ENCODE data around the gene GTPBP6. TPM values are rescaled to one million over a fixed set of nuclear protein-coding genes. Genes with fewer than 3 reads are reported as not detected.
"Not testable (repeated sequence)": the region's sequence is repeated elsewhere in the genome, so short reads cannot be mapped to it uniquely, and the experiment has no call there.

GTPBP6 gene
- total and polyA plus RNA-seq, 8 donors, result 31.1 to 63.2 (median 53.1) TPM

- Histone ChIP-seq H3K4me1 (peaks cover 0 to 3% of the 10 kb centered on the region in 2 donors), H3K4me3 (no peak overlapping the region), H3K36me3 (no peaks in the 10 kb centered on the region), H3K9me3 (no peaks in the 10 kb centered on the region), H3K27ac (no peak overlapping the region), H3K27me3 (no peaks in the 10 kb centered on the region)
- no peak for TF ChIP-seq CTCF (IDR thresholded peaks at IDR 0.05)
- ATAC-seq (no peak), DNase-seq (peak in 1 of 4 donors; percentile 65)
- intact Hi-C loops (cut with DNase I), result no loop called here
Observed at GRCh38 chrX:267771-268261, 50.8 kb downstream of the GTPBP6 start.

- intact Hi-C loops (cut with DNase I), result no loop called here
- no peaks in the 10 kb centered on the region for H3K9me3 ChIP-seq
- peak in 1 of 4 donors; percentile 31 for DNase-seq
- H3K4me3 ChIP-seq, result no peak overlapping the region
- no peaks in the 10 kb centered on the region for H3K27me3 ChIP-seq
- H3K4me1 ChIP-seq, result peaks cover 0 to 3% of the 10 kb centered on the region in 2 donors
- H3K36me3 ChIP-seq, result no peaks in the 10 kb centered on the region
- ATAC-seq, result no peak
- no peak overlapping the region for H3K27ac ChIP-seq
- TF ChIP-seq CTCF (IDR thresholded peaks at IDR 0.05), result no peak
Observed at GRCh38 chrX:265502-265901, 53.1 kb downstream of the GTPBP6 start.

GRCh38 chrX:264634-265455 lies 53.8 kb downstream of the GTPBP6 start:
- Histone ChIP-seq H3K4me3 (no peak overlapping the region), H3K4me1 (peaks cover 0 to 3% of the 10 kb centered on the region in 2 donors), H3K27me3 (no peaks in the 10 kb centered on the region), H3K9me3 (no peaks in the 10 kb centered on the region), H3K27ac (no peak overlapping the region), H3K36me3 (no peaks in the 10 kb centered on the region)
- TF ChIP-seq CTCF (IDR thresholded peaks at IDR 0.05), result no peak
- DNase-seq, result peak in 1 of 4 donors; percentile 42
- intact Hi-C loops (cut with DNase I), result no loop called here
- ATAC-seq, result peak; percentile 81

- ATAC-seq; intact Hi-C loops (cut with DNase I); H3K36me3 ChIP-seq; H3K4me1 ChIP-seq; H3K4me3 ChIP-seq; H3K9me3 ChIP-seq; H3K27ac ChIP-seq; H3K27me3 ChIP-seq: not testable (repeated sequence)
- DNase-seq, result peak in 1 of 4 donors; percentile 63
Observed at GRCh38 chrX:264006-264405, 54.6 kb downstream of the GTPBP6 start.

- no peak for TF ChIP-seq CTCF (IDR thresholded peaks at IDR 0.05)
- peak in 1 of 4 donors; percentile 67 for DNase-seq
- Histone ChIP-seq H3K4me3 (no peak overlapping the region), H3K9me3 (no peaks in the 10 kb centered on the region), H3K4me1 (peaks cover 0 to 3% of the 10 kb centered on the region in 2 donors), H3K27me3 (no peaks in the 10 kb centered on the region), H3K36me3 (no peaks in the 10 kb centered on the region), H3K27ac (no peak overlapping the region)
- intact Hi-C loops (cut with DNase I), result no loop called here
- ATAC-seq, result peak; percentile 75
Observed at GRCh38 chrX:262381-262909, 56.2 kb downstream of the GTPBP6 start.
